Astrocyte of the spinal cord (primary cell): Measurements from ENCODE around the gene MEGF6.

ENCODE experiments used
- DNase-seq: peaks from one replicate; pipeline ENCODE4 v3.0.0; 2011; ENCODE audit warnings: low read depth, low spot score
- H3K4me3 ChIP-seq: 2 replicates; pipeline ENCODE4 v1.5.1; 2011; ENCODE audit warnings: low read depth, mild to moderate bottlenecking, low read length, moderate library complexity
- in situ Hi-C: cut with HindIII; loops from 2 replicates; pipeline ENCODE4 v1.10.0; 2017; ENCODE audit warnings: low sequenced_read_pairs
- TF ChIP-seq, protein P1 (sequence below): IDR thresholded peaks from 2 replicates; pipeline ENCODE4 v1.5.1; 2012; ENCODE audit warnings: low read depth, mild to moderate bottlenecking, low read length, inconsistent platforms

MEGF6 gene

DNA sequence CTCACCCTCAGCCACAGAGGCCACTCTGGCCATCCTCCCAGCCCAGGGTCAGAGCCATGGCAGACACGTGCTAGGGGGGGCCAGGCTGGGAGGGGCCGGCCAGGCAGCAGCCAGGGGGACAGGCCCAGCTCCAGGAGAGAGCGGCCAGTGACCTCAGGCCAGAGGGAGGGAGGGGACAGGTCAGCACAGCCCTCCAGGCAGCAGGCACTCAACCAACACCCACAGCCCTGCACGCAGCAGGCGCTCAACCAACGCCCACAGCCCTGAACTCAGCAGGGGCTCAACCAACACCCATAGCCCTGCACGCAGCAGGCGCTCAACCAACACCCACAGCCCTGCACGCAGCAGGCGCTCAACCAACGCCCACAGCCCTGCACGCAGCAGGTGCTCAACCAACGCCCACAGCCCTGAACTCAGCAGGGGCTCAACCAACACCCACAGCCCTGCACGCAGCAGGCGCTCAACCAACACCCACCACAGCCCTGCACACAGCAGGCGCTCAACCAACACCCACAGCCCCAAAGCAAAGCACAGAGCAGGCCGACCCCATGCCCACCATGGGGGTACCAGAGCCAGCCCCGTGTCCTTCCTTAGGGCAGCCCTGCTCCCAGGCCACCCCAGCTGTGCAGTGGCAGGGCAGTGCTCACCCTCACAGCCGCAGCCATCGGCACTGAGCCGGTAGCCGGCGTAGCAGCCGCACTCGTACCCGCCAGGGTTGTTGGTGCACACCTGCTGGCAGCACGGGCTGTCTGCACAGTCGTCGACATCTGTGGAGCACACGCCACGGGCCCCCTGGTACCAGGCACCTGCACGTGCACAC, 101.0 kb downstream of the MEGF6 start:
- DNase-seq = no peak
- in situ Hi-C loops = no loop called here
- TF ChIP-seq, protein P1, sequence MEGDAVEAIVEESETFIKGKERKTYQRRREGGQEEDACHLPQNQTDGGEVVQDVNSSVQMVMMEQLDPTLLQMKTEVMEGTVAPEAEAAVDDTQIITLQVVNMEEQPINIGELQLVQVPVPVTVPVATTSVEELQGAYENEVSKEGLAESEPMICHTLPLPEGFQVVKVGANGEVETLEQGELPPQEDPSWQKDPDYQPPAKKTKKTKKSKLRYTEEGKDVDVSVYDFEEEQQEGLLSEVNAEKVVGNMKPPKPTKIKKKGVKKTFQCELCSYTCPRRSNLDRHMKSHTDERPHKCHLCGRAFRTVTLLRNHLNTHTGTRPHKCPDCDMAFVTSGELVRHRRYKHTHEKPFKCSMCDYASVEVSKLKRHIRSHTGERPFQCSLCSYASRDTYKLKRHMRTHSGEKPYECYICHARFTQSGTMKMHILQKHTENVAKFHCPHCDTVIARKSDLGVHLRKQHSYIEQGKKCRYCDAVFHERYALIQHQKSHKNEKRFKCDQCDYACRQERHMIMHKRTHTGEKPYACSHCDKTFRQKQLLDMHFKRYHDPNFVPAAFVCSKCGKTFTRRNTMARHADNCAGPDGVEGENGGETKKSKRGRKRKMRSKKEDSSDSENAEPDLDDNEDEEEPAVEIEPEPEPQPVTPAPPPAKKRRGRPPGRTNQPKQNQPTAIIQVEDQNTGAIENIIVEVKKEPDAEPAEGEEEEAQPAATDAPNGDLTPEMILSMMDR = no peak
- H3K4me3 ChIP-seq = no peak overlapping the region

GRCh38 chr1:3509721-3510120, 101.6 kb downstream of the MEGF6 start:
- H3K4me3 ChIP-seq = no peak overlapping the region
- no peak for DNase-seq
- TF ChIP-seq, protein P1 = no peak
- in situ Hi-C loops = no loop called here

- H3K4me3 ChIP-seq = no peak overlapping the region
- TF ChIP-seq, protein P1 = no peak
- in situ Hi-C loops = no loop called here
- no peak for DNase-seq
Measured at GRCh38 chr1:3508757-3509415, 102.4 kb downstream of the MEGF6 start.

DNA sequence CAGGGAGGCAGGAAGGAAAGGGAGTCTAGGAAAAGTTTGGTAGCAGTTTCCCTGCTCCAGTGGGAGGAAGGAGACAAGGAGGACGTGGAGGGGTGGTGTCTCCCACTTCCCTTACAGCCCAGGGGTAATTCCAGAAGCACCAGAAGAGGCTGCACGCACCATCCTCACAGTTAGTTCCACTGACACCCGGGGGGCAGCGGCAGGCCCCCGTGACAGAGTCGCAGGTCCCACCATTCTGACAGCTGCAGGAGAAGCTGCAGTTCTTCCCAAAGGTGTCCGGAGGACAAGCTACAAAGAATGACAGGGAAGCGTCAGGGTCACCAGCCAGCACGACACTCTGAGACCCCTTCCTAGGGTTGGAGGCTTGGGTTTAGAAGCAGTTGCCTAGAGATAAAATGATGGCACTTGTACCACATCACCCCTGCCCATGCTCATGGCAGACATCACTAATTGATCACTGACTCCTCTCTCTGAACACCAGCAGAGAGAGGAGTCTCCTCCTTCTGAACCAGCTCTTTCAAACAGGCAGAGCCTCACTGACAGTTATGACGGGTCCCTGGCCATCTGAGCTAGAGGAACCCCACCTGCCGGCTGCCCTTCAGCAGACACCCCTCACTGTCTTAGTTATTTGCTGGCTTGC, 103.6 kb downstream of the MEGF6 start:
- TF ChIP-seq, protein P1 = no peak
- DNase-seq = no peak
- in situ Hi-C loops = no loop called here
- H3K4me3 ChIP-seq = no peak overlapping the region

GRCh38 chr1:3506943-3507342, 104.4 kb downstream of the MEGF6 start:
- TF ChIP-seq, protein P1 = no peak
- no peak overlapping the region for H3K4me3 ChIP-seq
- DNase-seq = no peak
- in situ Hi-C loops = no loop called here

DNA sequence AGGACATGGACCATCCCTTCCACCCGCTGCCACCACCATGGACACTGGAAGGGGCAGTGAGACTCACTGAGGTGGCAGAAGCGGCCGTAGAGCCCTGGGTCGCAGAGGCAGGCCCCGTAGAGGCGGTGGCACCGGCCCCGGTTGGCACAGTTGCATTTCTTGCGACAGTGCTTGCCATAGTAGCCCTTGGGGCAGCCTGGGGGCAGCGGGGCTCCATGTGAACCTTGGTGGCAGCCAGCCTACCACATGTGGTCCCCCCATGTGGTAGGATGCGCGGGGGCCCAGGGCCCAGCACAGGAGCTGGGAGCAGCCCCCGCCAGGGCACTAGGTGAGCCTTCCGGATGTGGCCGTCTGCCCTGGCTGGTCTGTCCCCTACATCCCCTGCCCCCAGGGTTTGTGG, 105.3 kb downstream of the MEGF6 start:
- in situ Hi-C loops = no loop called here
- H3K4me3 ChIP-seq = no peak overlapping the region
- TF ChIP-seq, protein P1 = no peak
- DNase-seq = no peak
